ENCODE data around the gene ANK3.

ANK3 gene

GRCh38 chr10:60316029-60316428 is 73.6 kb downstream of the ANK3 start:
- TF ChIP-seq TAF1 (IDR thresholded peaks at IDR 0.05; ENCODE audit: borderline replicate concordance, insufficient read depth, low read length) (no peak), REST (IDR thresholded peaks at IDR 0.05; ENCODE audit: insufficient read depth in 1 of 2, low read depth in 2 of 2, low read length in 2 of 2) (no peak), FOXP2 (optimal IDR thresholded peaks at IDR 0.05; ENCODE audit: borderline replicate concordance, extremely low read depth, extremely low read length, insufficient read depth) (no peak), SIN3A (IDR thresholded peaks at IDR 0.05; ENCODE audit: borderline replicate concordance, insufficient read depth, low read length) (no peak), POLR2AphosphoS5 (IDR thresholded peaks at IDR 0.05; ENCODE audit: low read depth, low read length) (no peak)

- TF ChIP-seq SIN3A (IDR thresholded peaks at IDR 0.05; ENCODE audit: borderline replicate concordance, insufficient read depth, low read length) (no peak), REST (IDR thresholded peaks at IDR 0.05; ENCODE audit: insufficient read depth in 1 of 2, low read depth in 2 of 2, low read length in 2 of 2) (no peak), POLR2AphosphoS5 (IDR thresholded peaks at IDR 0.05; ENCODE audit: low read depth, low read length) (no peak), TAF1 (IDR thresholded peaks at IDR 0.05; ENCODE audit: borderline replicate concordance, insufficient read depth, low read length) (no peak), FOXP2 (optimal IDR thresholded peaks at IDR 0.05; ENCODE audit: borderline replicate concordance, extremely low read depth, extremely low read length, insufficient read depth) (no peak)
Observed at GRCh38 chr10:60315311-60315710, 74.4 kb downstream of the ANK3 start.

GRCh38 chr10:60314069-60314940 is 75.4 kb downstream of the ANK3 start:
- TF ChIP-seq SIN3A (IDR thresholded peaks at IDR 0.05; ENCODE audit: borderline replicate concordance, insufficient read depth, low read length) = no peak; the same call in 1 of the 2 replicates
- TF ChIP-seq POLR2AphosphoS5 (IDR thresholded peaks at IDR 0.05; ENCODE audit: low read depth, low read length) = peak; percentile 23; the same call in 1 of the 2 replicates
- no peak; the same call in 1 of the 2 replicates for TF ChIP-seq TAF1 (IDR thresholded peaks at IDR 0.05; ENCODE audit: borderline replicate concordance, insufficient read depth, low read length)
- no peak for TF ChIP-seq FOXP2 (optimal IDR thresholded peaks at IDR 0.05; ENCODE audit: borderline replicate concordance, extremely low read depth, extremely low read length, insufficient read depth)
- TF ChIP-seq REST (IDR thresholded peaks at IDR 0.05; ENCODE audit: insufficient read depth in 1 of 2, low read depth in 2 of 2, low read length in 2 of 2) = peak in 1 of 2 experiments; percentile 13; a peak in 1 of 4 replicates

- no peak for TF ChIP-seq FOXP2 (optimal IDR thresholded peaks at IDR 0.05; ENCODE audit: borderline replicate concordance, extremely low read depth, extremely low read length, insufficient read depth)
- TF ChIP-seq POLR2AphosphoS5 (IDR thresholded peaks at IDR 0.05; ENCODE audit: low read depth, low read length) = no peak
- TF ChIP-seq REST (IDR thresholded peaks at IDR 0.05; ENCODE audit: insufficient read depth in 1 of 2, low read depth in 2 of 2, low read length in 2 of 2) = no peak
- no peak for TF ChIP-seq SIN3A (IDR thresholded peaks at IDR 0.05; ENCODE audit: borderline replicate concordance, insufficient read depth, low read length)
- no peak for TF ChIP-seq TAF1 (IDR thresholded peaks at IDR 0.05; ENCODE audit: borderline replicate concordance, insufficient read depth, low read length)
Observed at GRCh38 chr10:60313589-60313952, 76.1 kb downstream of the ANK3 start.
